GM18507 (cell line): ENCODE measurements around the gene GPATCH2.
A peak's percentile ranks its signal among the peaks of the same experiment; 100 is the strongest.
"Not testable (repeated sequence)": the region's sequence is repeated elsewhere in the genome, so short reads cannot be mapped to it uniquely, and the experiment has no call there.

Experiments
- DNase-seq: peaks from one replicate; pipeline ENCODE4 v3.0.0; 2011; ENCODE audit warnings: low read depth; ENCODE audit not compliant: insufficient read length; ENCODE audit errors: extremely low spot score
- FAIRE-seq: peaks from 2 replicates; lab custom pipeline; 2011; peaks lifted over from hg19 to GRCh38; lab: Jason Lieb, UNC

GPATCH2 gene

GRCh38 chr1:217535601-217536377 lies 95.1 kb downstream of the GPATCH2 start:
- DNase-seq = no peak
- no peak for FAIRE-seq

GRCh38 chr1:217534566-217534965 lies 96.3 kb downstream of the GPATCH2 start:
- FAIRE-seq (no peak), DNase-seq (no peak)

GRCh38 chr1:217528271-217528670 lies 102.6 kb downstream of the GPATCH2 start:
- FAIRE-seq (no peak), DNase-seq (no peak)

- FAIRE-seq = no peak
Measured at GRCh38 chr1:217527151-217527550, 103.7 kb downstream of the GPATCH2 start.

GRCh38 chr1:217526636-217527035 lies 104.3 kb downstream of the GPATCH2 start:
- FAIRE-seq (no peak), DNase-seq (no peak)

More at GRCh38 chr1:217527151-217527550, 103.7 kb downstream of the GPATCH2 start:
- no peak for DNase-seq

GRCh38 chr1:217525773-217526490 lies 105.0 kb downstream of the GPATCH2 start:
- FAIRE-seq (no peak), DNase-seq (no peak)

- DNase-seq = no peak
- no peak for FAIRE-seq
Measured at GRCh38 chr1:217524787-217525520, 105.9 kb downstream of the GPATCH2 start.

- FAIRE-seq, DNase-seq: not testable (repeated sequence)
Measured at GRCh38 chr1:217523921-217524320, 107.0 kb downstream of the GPATCH2 start.

GRCh38 chr1:217522277-217522676 lies 108.6 kb downstream of the GPATCH2 start:
- FAIRE-seq = no peak
- DNase-seq = no peak

- DNase-seq = no peak
- no peak for FAIRE-seq
Measured at GRCh38 chr1:217521317-217521716, 109.6 kb downstream of the GPATCH2 start.

- DNase-seq (no peak), FAIRE-seq (no peak)
Measured at GRCh38 chr1:217506878-217507277, 124.0 kb downstream of the GPATCH2 start.

- FAIRE-seq = no peak
Measured at GRCh38 chr1:217498209-217498608, 132.7 kb downstream of the GPATCH2 start.

GRCh38 chr1:217495249-217495648 lies 135.6 kb downstream of the GPATCH2 start:
- FAIRE-seq = peak; percentile 73

More at GRCh38 chr1:217498209-217498608, 132.7 kb downstream of the GPATCH2 start:
- DNase-seq = no peak

GRCh38 chr1:217494767-217495166 lies 136.1 kb downstream of the GPATCH2 start:
- peak; percentile 47 for FAIRE-seq
- DNase-seq = no peak

More at GRCh38 chr1:217495249-217495648, 135.6 kb downstream of the GPATCH2 start:
- DNase-seq = no peak

- FAIRE-seq = no peak
- no peak for DNase-seq
Measured at GRCh38 chr1:217493290-217493689, 137.6 kb downstream of the GPATCH2 start.

GRCh38 chr1:217484871-217485270 lies 146.0 kb downstream of the GPATCH2 start:
- no peak for DNase-seq
- FAIRE-seq = no peak

GRCh38 chr1:217482356-217483102 lies 148.4 kb downstream of the GPATCH2 start:
- peak; percentile 0 for DNase-seq
- FAIRE-seq = peak; percentile 74

GRCh38 chr1:217478450-217478849 lies 152.4 kb downstream of the GPATCH2 start:
- DNase-seq (no peak), FAIRE-seq (no peak)

- no peak for FAIRE-seq
- DNase-seq = no peak
Measured at GRCh38 chr1:217472915-217473314, 158.0 kb downstream of the GPATCH2 start.
